ENCODE data around the gene SLC38A11.

The SLC38A11 gene

DNA sequence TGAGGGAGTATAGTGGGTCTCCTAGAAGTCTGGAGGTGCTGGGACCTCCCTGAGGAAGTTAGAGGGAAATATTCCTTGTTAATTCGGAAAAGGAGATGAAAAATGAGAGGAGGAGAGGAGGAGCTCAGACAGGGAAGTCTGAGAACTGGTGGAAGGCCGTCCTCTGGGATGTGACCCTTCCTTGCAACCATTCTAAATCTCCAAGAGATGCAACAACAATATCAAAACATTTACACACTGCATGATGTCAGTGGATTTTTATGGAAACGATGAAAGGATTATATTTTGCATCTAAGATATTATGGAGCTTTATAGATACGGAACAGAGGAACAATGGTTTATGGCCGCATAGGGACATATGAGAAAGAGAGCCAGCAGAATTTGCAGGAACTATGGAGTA is 63.9 kb downstream of the SLC38A11 start:
- ChIA-PET POLR2A (ENCODE audit: low non-redundant PET) (no interaction called here), CTCF (no interaction called here)
- TF ChIP-seq CTCF (conservative IDR thresholded peaks at IDR 0.05; ENCODE audit: low read depth) = no peak
- no peak for DNase-seq (ENCODE audit: low spot score)
- no peak overlapping the region for H3K27ac ChIP-seq

- ChIA-PET CTCF (no interaction called here), POLR2A (ENCODE audit: low non-redundant PET) (no interaction called here)
- no peak overlapping the region for H3K27ac ChIP-seq
- no peak for DNase-seq (ENCODE audit: low spot score)
- no peak for TF ChIP-seq CTCF (conservative IDR thresholded peaks at IDR 0.05; ENCODE audit: low read depth)
Measured at GRCh38 chr2:164890544-164890943, 64.8 kb downstream of the SLC38A11 start.

DNA sequence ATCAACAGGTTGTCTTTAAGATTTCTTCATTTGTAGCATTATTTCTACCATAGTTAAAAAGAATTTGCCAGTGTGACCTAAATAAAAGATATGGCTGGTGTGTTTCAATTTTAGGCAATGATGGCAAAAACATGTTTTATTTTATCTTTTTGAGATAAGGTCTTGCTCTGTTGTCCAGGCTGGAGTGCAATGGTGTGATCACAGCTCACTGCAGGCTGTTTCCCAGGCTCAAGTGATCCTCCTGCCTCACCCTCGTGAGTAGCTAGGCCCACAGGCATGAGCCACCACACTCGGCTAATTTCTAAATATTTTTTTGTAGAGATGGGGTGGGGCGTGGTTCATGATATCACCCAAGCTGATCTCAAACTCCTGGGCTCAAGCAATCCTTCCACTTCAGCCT is 66.7 kb downstream of the SLC38A11 start:
- DNase-seq (ENCODE audit: low spot score) = no peak
- ChIA-PET POLR2A (ENCODE audit: low non-redundant PET) (no interaction called here), CTCF (no interaction called here)
- H3K27ac ChIP-seq = no peak overlapping the region
- TF ChIP-seq CTCF (conservative IDR thresholded peaks at IDR 0.05; ENCODE audit: low read depth) = no peak

DNA sequence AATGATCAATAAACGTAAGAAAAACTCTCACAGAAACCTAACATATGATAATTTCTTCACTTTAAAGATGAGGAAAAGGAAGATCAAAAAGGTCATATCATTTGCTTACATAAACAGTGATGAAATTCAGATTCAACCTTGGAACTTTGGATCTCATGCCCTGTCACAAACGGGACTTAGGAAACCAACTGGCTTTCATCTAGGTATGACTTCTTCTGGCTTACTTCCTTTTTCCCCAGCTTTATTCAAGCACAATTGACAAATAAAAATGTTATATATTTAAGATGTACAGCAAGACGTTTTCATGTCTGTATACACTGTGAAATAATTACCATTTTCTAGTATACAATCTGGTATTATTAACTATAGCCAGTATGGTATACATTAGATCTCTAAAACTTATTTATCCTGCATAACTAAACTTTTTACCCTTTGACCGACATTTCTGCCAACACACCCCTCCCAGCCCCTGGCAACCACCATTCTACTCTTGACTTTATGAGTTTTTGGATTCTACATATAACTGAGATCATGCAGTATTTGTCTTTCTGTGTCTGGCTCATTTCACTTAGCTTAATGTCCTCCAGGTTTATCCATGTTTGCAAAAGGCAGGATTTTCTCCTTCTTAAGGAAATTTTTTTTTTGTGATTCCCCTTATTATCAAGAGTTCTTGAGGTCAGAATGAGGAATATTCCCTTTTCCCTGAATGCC is 67.7 kb downstream of the SLC38A11 start:
- no peak overlapping the region for H3K27ac ChIP-seq
- ChIA-PET CTCF (no interaction called here), POLR2A (ENCODE audit: low non-redundant PET) (no interaction called here)
- DNase-seq (ENCODE audit: low spot score) = no peak
- TF ChIP-seq CTCF (conservative IDR thresholded peaks at IDR 0.05; ENCODE audit: low read depth) = no peak

- no peak for DNase-seq (ENCODE audit: low spot score)
- ChIA-PET CTCF (no interaction called here), POLR2A (ENCODE audit: low non-redundant PET) (no interaction called here)
- no peak for TF ChIP-seq CTCF (conservative IDR thresholded peaks at IDR 0.05; ENCODE audit: low read depth)
- no peak overlapping the region for H3K27ac ChIP-seq
Measured at GRCh38 chr2:164882276-164882675, 73.0 kb downstream of the SLC38A11 start.

- ChIA-PET CTCF (no interaction called here), POLR2A (ENCODE audit: low non-redundant PET) (no interaction called here)
- TF ChIP-seq CTCF (conservative IDR thresholded peaks at IDR 0.05; ENCODE audit: low read depth) = no peak
- H3K27ac ChIP-seq = no peak overlapping the region
- no peak for DNase-seq (ENCODE audit: low spot score)
Measured at GRCh38 chr2:164881524-164881923, 73.8 kb downstream of the SLC38A11 start.
